GM18951 (cell line): ENCODE data around the gene ABHD14A.

Experiments used
- POLR2A ChIP-seq: IDR thresholded peaks from 4 replicates; pipeline ENCODE4 v1.6.1; 2011; ENCODE audit warnings: mild to moderate bottlenecking; ENCODE audit not compliant: insufficient read length, insufficient read depth; ENCODE audit errors: extremely low read depth
- in situ Hi-C: fragments of 300-500 bp; cut with MboI; formaldehyde crosslinking; loops from one replicate; pipeline ENCODE4 v1.12.0; 2022; ENCODE audit warnings: low sequenced_read_pairs, mixed read lengths, inconsistent platforms; ENCODE audit not compliant: unreplicated experiment

The ABHD14A gene

GRCh38 chr3:52005571-52005986 lies 30.7 kb downstream of the ABHD14A start:
- no peak for TF ChIP-seq POLR2A
- in situ Hi-C loops = no loop called here

GRCh38 chr3:52006017-52006819 lies 31.4 kb downstream of the ABHD14A start:
- in situ Hi-C loops = no loop called here
- no peak for TF ChIP-seq POLR2A

GRCh38 chr3:52006820-52007133 lies 31.9 kb downstream of the ABHD14A start:
- in situ Hi-C loops = no loop called here
- TF ChIP-seq POLR2A = no peak

GRCh38 chr3:52007291-52007690 lies 32.4 kb downstream of the ABHD14A start:
- no peak for TF ChIP-seq POLR2A
- in situ Hi-C loops = no loop called here

GRCh38 chr3:52010431-52010830 lies 35.6 kb downstream of the ABHD14A start:
- no peak for TF ChIP-seq POLR2A
- in situ Hi-C loops = no loop called here

GRCh38 chr3:52012699-52013098 lies 37.8 kb downstream of the ABHD14A start:
- in situ Hi-C loops = no loop called here
- no peak for TF ChIP-seq POLR2A

- in situ Hi-C loops = no loop called here
Observed at GRCh38 chr3:52013802-52014598, 39.1 kb downstream of the ABHD14A start.

GRCh38 chr3:52014613-52015012 lies 39.7 kb downstream of the ABHD14A start:
- in situ Hi-C loops = no loop called here
- no peak for TF ChIP-seq POLR2A

More at GRCh38 chr3:52013802-52014598, 39.1 kb downstream of the ABHD14A start:
- TF ChIP-seq POLR2A = no peak

- TF ChIP-seq POLR2A = no peak
Observed at GRCh38 chr3:52015438-52016228, 40.8 kb downstream of the ABHD14A start.

GRCh38 chr3:52017586-52017985 lies 42.7 kb downstream of the ABHD14A start:
- in situ Hi-C loops = no loop called here

More at GRCh38 chr3:52015438-52016228, 40.8 kb downstream of the ABHD14A start:
- in situ Hi-C loops = no loop called here

GRCh38 chr3:52018319-52019000 lies 43.6 kb downstream of the ABHD14A start:
- TF ChIP-seq POLR2A = no peak
- in situ Hi-C loops = no loop called here

More at GRCh38 chr3:52017586-52017985, 42.7 kb downstream of the ABHD14A start:
- TF ChIP-seq POLR2A = no peak

GRCh38 chr3:52019352-52020080 lies 44.7 kb downstream of the ABHD14A start:
- in situ Hi-C loops = no loop called here
- TF ChIP-seq POLR2A = no peak
